Heart right ventricle (tissue), 16 donors: ENCODE data around the gene GIPC2. TPM values are rescaled to one million over a fixed set of nuclear protein-coding genes. Genes with fewer than 3 reads are reported as not detected.

Source experiments
- ATAC-seq, 8 donors: fragments of 200-7000 bp; cut with Tn5 transposase; one replicate each; pipeline ENCODE4 v1.9.1; 2020; ENCODE audit warnings: mild to moderate bottlenecking in 8 of 8, moderate library complexity in 8 of 8, moderate number of reproducible peaks in 1 of 8
- DNase-seq, 2 donors: peaks; one replicate each; pipeline ENCODE4 v3.0.0-alpha.2; 2020
- H3K27ac ChIP-seq, 10 donors: fragments of 200-600 bp; sonication (generic) in 2 of 10; one replicate each; pipeline versions ENCODE4 v1.5.0 to v1.8.0; 2020 to 2022; ENCODE audit warnings: mild to moderate bottlenecking in 3 of 10
- H3K27me3 ChIP-seq, 7 donors: fragments of 200-600 bp; one replicate each; pipeline ENCODE4 v1.8.0; 2021 to 2022; ENCODE audit warnings: mild to moderate bottlenecking in 2 of 7
- H3K36me3 ChIP-seq, 9 donors: fragments of 200-600 bp; sonication (generic) in 1 of 9; one replicate each; pipeline versions ENCODE4 v1.5.0 to v1.8.0; 2020 to 2022; ENCODE audit warnings: mild to moderate bottlenecking in 2 of 9
- H3K4me1 ChIP-seq, 9 donors: fragments of 200-600 bp; sonication (generic) in 1 of 9; one replicate each; pipeline versions ENCODE4 v1.5.0 to v1.8.0; 2020 to 2022; ENCODE audit warnings: mild to moderate bottlenecking in 4 of 9
- H3K4me3 ChIP-seq, 10 donors: fragments of 200-600 bp; sonication (generic) in 2 of 10; one replicate each; pipeline versions ENCODE4 v1.5.0 to v1.8.0; 2020 to 2022; ENCODE audit warnings: mild to moderate bottlenecking in 7 of 10, moderate library complexity in 2 of 10
- H3K9me3 ChIP-seq, 11 donors: fragments of 200-600 bp in 10 of 11; sonication (generic) in 2 of 11; one replicate each; pipeline versions ENCODE4 v1.5.0 to v1.8.0; 2013 to 2022; ENCODE audit warnings: mild to moderate bottlenecking in 2 of 11, control low read depth in 1 of 11, moderate library complexity in 1 of 11
- CTCF ChIP-seq, 9 donors: fragments of 200-600 bp; sonication (generic) in 2 of 9; IDR thresholded peaks; one replicate each; pipeline versions ENCODE4 v1.5.0 to v1.8.0; 2021 to 2022; ENCODE audit warnings: antibody characterized with exemption in 9 of 9, mild to moderate bottlenecking in 5 of 9, moderate library complexity in 1 of 9
- WGBS, 2 donors: extraction: QIAGEN DNeasy Blood & Tissue Kit; methylation state at CpG; one replicate each; pipeline ENCODE4 v1.1.7; 2013; ENCODE audit warnings: inconsistent platforms in 1 of 2; 5-methylcytosine and 5-hydroxymethylcytosine counted together
- intact Hi-C, 10 donors: fragments of 100-400 bp; cut with DNase I; formaldehyde crosslinking; loops; one replicate each; pipeline versions ENCODE4 v1.11.1 to v1.14.2; 2022
- polyA plus RNA-seq, 2 donors: library from polyadenylated mRNA; stranded (reverse); fragments of 200-250 nt; gene quantifications; one replicate each; pipeline ENCODE4 v1.2.3, GENCODE V29; 2013
- total RNA-seq, 10 donors: library from RNA; stranded (reverse); fragmentation: NEBNext Ultra II Directional in 3 of 10; extraction: Animal tissue kit (Norgen Biotek cat#: 25700) in 3 of 10; gene quantifications; one replicate each; pipeline versions ENCODE4 v1.2.1 to v1.2.4, GENCODE V29; 2021 to 2023
- donor health status: Arrhythmogenic right ventricular cardiomyopathy.
- donor health status: ischemic (EF 13 %, LVEDD 7.1; RV severe dilation, severe dysfunction).
- donor health status: healthy with polysubstance abuse.
- donor health status: DM: no; HTN: yes; CAD: no.
- donor health status: DM: no; HTN: no; CAD: no.
- donor health status: ischemic (EF 25% LVEDD 6.9; RV normal size, moderate dysfunction).
- donor health status: ischemic (EF 25% LVEDD 5.7; RV mildly dilated, moderate dysfunction).
- donor health status: healthy.
- donor health status: DM: yes; HTN: yes; CAD: no.
- donor health status: Ischemic cardiomyopathy.
- donor health status: ischemic (EF 35%, LVEDD 5.7; RV mildly dilated, moderate dysfunction).
- donor health status: nonischemic (EF 11% LVEDD 7.7; RV severe dilation, severe dysfunction).
- donor health status: DM: yes; HTN: yes; CAD: no.
- donor health status: PGD.
- donor health status: ischemic (EF 29% LVEDD 5.4; RV normal size, mild dysfunction).
- donor health status: nonischemic (EF 23%, LVEDD 6.1; RV moderate dilation, normal function).

The GIPC2 gene
- total and polyA plus RNA-seq, 12 donors = 1.3 to 7.4 (median 3.2) TPM

- Histone ChIP-seq H3K4me3 (no peak overlapping the region), H3K36me3 (no peaks in the 10 kb centered on the region), H3K27ac (peak overlapping the region in 6 of 10 donors; percentile 3 to 27 (median 13)), H3K4me1 (peaks cover 0 to 17% (median 6%) of the 10 kb centered on the region in 9 donors), H3K27me3 (no peaks in the 10 kb centered on the region), H3K9me3 (no peaks in the 10 kb centered on the region)
- no peak for DNase-seq
- TF ChIP-seq CTCF (IDR thresholded peaks at IDR 0.05) = no peak
- 76 to 77% methylated on average over 4 of the region's 4 CpGs for WGBS, 2 donors
- intact Hi-C loops = no loop called here
- peak in 6 of 8 donors; percentile 63 to 90 (median 82) for ATAC-seq
Measured at GRCh38 chr1:78032996-78033796, 12.6 kb upstream of the GIPC2 start.

- Histone ChIP-seq H3K4me1 (peaks cover 0 to 19% (median 6%) of the 10 kb centered on the region in 9 donors), H3K4me3 (no peak overlapping the region), H3K27ac (peak overlapping the region in 5 of 10 donors; percentile 3 to 27 (median 11)), H3K27me3 (no peaks in the 10 kb centered on the region), H3K36me3 (no peaks in the 10 kb centered on the region), H3K9me3 (no peaks in the 10 kb centered on the region)
- intact Hi-C loops = no loop called here
- TF ChIP-seq CTCF (IDR thresholded peaks at IDR 0.05) = no peak
- DNase-seq (no peak), ATAC-seq (peak in 3 of 8 donors; percentile 14 to 44 (median 26))
- WGBS, 2 donors = 78 to 83% methylated on average over 3 of the region's 3 CpGs
Measured at GRCh38 chr1:78033797-78034172, 12.0 kb upstream of the GIPC2 start.

- no peak for DNase-seq
- no peak for TF ChIP-seq CTCF (IDR thresholded peaks at IDR 0.05)
Measured at GRCh38 chr1:78035121-78035520, 10.6 kb upstream of the GIPC2 start.

GRCh38 chr1:78036450-78036849 is 9.3 kb upstream of the GIPC2 start:
- no peak for DNase-seq
- no peak for TF ChIP-seq CTCF (IDR thresholded peaks at IDR 0.05)
- peaks cover 0 to 19% (median 6%) of the 10 kb centered on the region in 9 donors for H3K4me1 ChIP-seq
- no peaks in the 10 kb centered on the region for H3K36me3 ChIP-seq
- intact Hi-C loops = no loop called here
- H3K4me3 ChIP-seq = no peak overlapping the region
- H3K9me3 ChIP-seq = no peaks in the 10 kb centered on the region
- 77 to 98% methylated on average over 5 of the region's 5 CpGs for WGBS, 2 donors
- ATAC-seq = no peak
- H3K27me3 ChIP-seq = no peaks in the 10 kb centered on the region
- H3K27ac ChIP-seq = no peak overlapping the region

More at GRCh38 chr1:78035121-78035520, 10.6 kb upstream of the GIPC2 start:
- Histone ChIP-seq H3K4me3 (no peak overlapping the region), H3K4me1 (peaks cover 0 to 19% (median 6%) of the 10 kb centered on the region in 9 donors), H3K9me3 (no peaks in the 10 kb centered on the region), H3K27me3 (no peaks in the 10 kb centered on the region), H3K27ac (no peak overlapping the region), H3K36me3 (no peaks in the 10 kb centered on the region)
- 94 to 95% methylated on average over 2 of the region's 2 CpGs for WGBS, 2 donors
- intact Hi-C loops = no loop called here
- no peak for ATAC-seq
